Endothelial cell (in vitro differentiated cells): Measurements from ENCODE around the gene STIP1. TPM values are rescaled to one million over a fixed set of nuclear protein-coding genes. Genes with fewer than 3 reads are reported as not detected.

Experiments
- DNase-seq: peaks from one replicate; pipeline ENCODE4 v3.0.0; 2021; ENCODE audit warnings: low spot score
- H3K27ac Mint-ChIP-seq: one replicate; pipeline ENCODE4 v1.8.0; 2021; ENCODE audit warnings: mixed read lengths, inconsistent platforms; ENCODE audit not compliant: unreplicated experiment
- H3K27me3 Mint-ChIP-seq: one replicate; pipeline ENCODE4 v1.8.0; 2021; ENCODE audit warnings: mild to moderate bottlenecking, moderate library complexity, mixed read lengths, inconsistent platforms; ENCODE audit not compliant: unreplicated experiment
- H3K36me3 Mint-ChIP-seq: one replicate; pipeline ENCODE4 v1.8.0; 2021; ENCODE audit warnings: mild to moderate bottlenecking, low read depth, mixed read lengths, inconsistent platforms; ENCODE audit not compliant: unreplicated experiment
- H3K4me1 Mint-ChIP-seq: one replicate; pipeline ENCODE4 v1.8.0; 2021; ENCODE audit warnings: mild to moderate bottlenecking, mixed read lengths, inconsistent platforms; ENCODE audit not compliant: unreplicated experiment
- H3K4me3 Mint-ChIP-seq: one replicate; pipeline ENCODE4 v1.8.0; 2021; ENCODE audit warnings: mild to moderate bottlenecking, mixed read lengths, inconsistent platforms; ENCODE audit not compliant: unreplicated experiment
- H3K9me3 Mint-ChIP-seq: one replicate; pipeline ENCODE4 v1.8.0; 2021; ENCODE audit warnings: mixed read lengths, inconsistent platforms; ENCODE audit not compliant: unreplicated experiment
- CTCF ChIP-seq: fragments of 200-600 bp; sonication (generic); IDR thresholded peaks from one replicate; pipeline ENCODE4 v1.5.0; 2021; ENCODE audit warnings: antibody characterized with exemption; ENCODE audit not compliant: unreplicated experiment
- total RNA-seq: library from RNA; stranded (reverse); fragmentation: NEBNext Ultra II Directional; extraction: Animal tissue kit (Norgen Biotek cat#: 25700); gene quantifications from one replicate; pipeline ENCODE4 v1.2.1, GENCODE V29; 2021; ENCODE audit not compliant: unreplicated experiment

The STIP1 gene
- total RNA-seq, 1 donor from 2014 or later = 124 TPM

GRCh38 chr11:64229744-64230170, 43.8 kb downstream of the STIP1 start:
- H3K27ac Mint-ChIP-seq = no peak overlapping the region
- H3K9me3 Mint-ChIP-seq = no peaks in the 10 kb centered on the region
- H3K4me3 Mint-ChIP-seq = peak overlapping the region; percentile 91
- peaks cover 3% of the 10 kb centered on the region for H3K4me1 Mint-ChIP-seq
- H3K27me3 Mint-ChIP-seq = peaks cover 11% of the 10 kb centered on the region
- no peak for TF ChIP-seq CTCF
- H3K36me3 Mint-ChIP-seq = no peaks in the 10 kb centered on the region
- DNase-seq = no peak

GRCh38 chr11:64230171-64230984, 44.4 kb downstream of the STIP1 start, which contains the start of gene DNAJC4:
DNAJC4 (plus strand) TSS chr11:64230548; CDS start chr11:64230855, 307 bp downstream.
- Mint-ChIP-seq H3K4me1 (peaks cover 4% of the 10 kb centered on the region), H3K9me3 (no peaks in the 10 kb centered on the region), H3K4me3 (peak within 1 kb of the TSS; percentile 91), H3K36me3 (peaks cover 2% of the 10 kb centered on the region), H3K27me3 (peaks cover 15% of the 10 kb centered on the region), H3K27ac (peak within 1 kb of the TSS; percentile 64)
- TF ChIP-seq CTCF = no peak
- DNase-seq = peak; percentile 80

- TF ChIP-seq CTCF = no peak
- H3K27me3 Mint-ChIP-seq = peaks cover 17% of the 10 kb centered on the region
- no peaks in the 10 kb centered on the region for H3K9me3 Mint-ChIP-seq
- peak overlapping the region; percentile 64 for H3K27ac Mint-ChIP-seq
- peaks cover 5% of the 10 kb centered on the region for H3K36me3 Mint-ChIP-seq
- DNase-seq = no peak
- H3K4me3 Mint-ChIP-seq = peak overlapping the region; percentile 91
- H3K4me1 Mint-ChIP-seq = peaks cover 6% of the 10 kb centered on the region
Measured at GRCh38 chr11:64230985-64231365, 45.0 kb downstream of the STIP1 start.

GRCh38 chr11:64231546-64231945, 45.6 kb downstream of the STIP1 start:
- Mint-ChIP-seq H3K4me1 (peaks cover 6% of the 10 kb centered on the region), H3K36me3 (peaks cover 5% of the 10 kb centered on the region), H3K9me3 (no peaks in the 10 kb centered on the region), H3K27ac (no peak overlapping the region), H3K4me3 (no peak overlapping the region), H3K27me3 (peaks cover 18% of the 10 kb centered on the region)
- TF ChIP-seq CTCF = no peak
- no peak for DNase-seq
